MM.1S (cell line): ENCODE measurements around the gene ALG11.

Experiments used
- DNase-seq: peaks from one replicate; pipeline ENCODE4 v3.0.0-alpha.2; 2015
- H2AFZ ChIP-seq: fragments of 300-600 bp; sonication (generic); 2 replicates; pipeline ENCODE4 v1.6.0; 2016; ENCODE audit warnings: antibody characterized with exemption, low read length
- H3F3A ChIP-seq: fragments of 300-600 bp; sonication (generic); 2 replicates; pipeline ENCODE4 v1.6.1; 2016; ENCODE audit warnings: mild to moderate bottlenecking, antibody characterized with exemption, low read length, moderate library complexity, mixed read lengths; ENCODE audit not compliant: insufficient read depth
- H3K27ac ChIP-seq: fragments of 300-600 bp; sonication (generic); 2 replicates; pipeline ENCODE4 v1.5.1; 2016; ENCODE audit warnings: mild to moderate bottlenecking, low read length
- H3K27me3 ChIP-seq: fragments of 300-600 bp; sonication (generic); replicated peaks from 2 replicates; pipeline ENCODE4 v1.6.0; 2016; ENCODE audit warnings: low read length; ENCODE audit not compliant: insufficient read depth
- H3K36me3 ChIP-seq: fragments of 300-600 bp; sonication (generic); replicated peaks from 2 replicates; pipeline ENCODE4 v1.6.1; 2016; ENCODE audit warnings: mild to moderate bottlenecking, low read length, mixed read lengths; ENCODE audit not compliant: insufficient read depth
- H3K4me1 ChIP-seq: fragments of 300-600 bp; sonication (generic); 2 replicates; pipeline ENCODE4 v1.6.1; 2016; ENCODE audit warnings: low read length, mixed read lengths
- H3K4me2 ChIP-seq: fragments of 300-600 bp; sonication (generic); 2 replicates; pipeline ENCODE4 v1.6.0; 2016; ENCODE audit warnings: low read depth, low read length
- H3K4me3 ChIP-seq: fragments of 300-600 bp; sonication (generic); 2 replicates; pipeline ENCODE4 v1.5.1; 2016; ENCODE audit warnings: low read length, mixed read lengths
- H3K79me2 ChIP-seq: fragments of 300-600 bp; sonication (generic); 2 replicates; pipeline ENCODE4 v1.6.1; 2016; ENCODE audit warnings: mixed run types, low read length, mixed read lengths
- H3K9ac ChIP-seq: fragments of 300-600 bp; sonication (generic); 2 replicates; pipeline ENCODE4 v1.6.1; 2016; ENCODE audit warnings: low read length, mixed read lengths
- H3K9me2 ChIP-seq: fragments of 300-600 bp; sonication (generic); replicated peaks from 2 replicates; pipeline ENCODE4 v1.6.1; 2016; ENCODE audit warnings: mild to moderate bottlenecking, low read length, mixed read lengths; ENCODE audit not compliant: insufficient read depth
- H3K9me3 ChIP-seq: fragments of 300-600 bp; sonication (generic); replicated peaks from 2 replicates; pipeline ENCODE4 v1.6.1; 2016; ENCODE audit warnings: mild to moderate bottlenecking, low read length, mixed read lengths; ENCODE audit not compliant: insufficient read depth
- H4K20me1 ChIP-seq: fragments of 300-600 bp; sonication (generic); 2 replicates; pipeline ENCODE4 v1.6.1; 2016; ENCODE audit warnings: mild to moderate bottlenecking, low read length, moderate library complexity, mixed read lengths; ENCODE audit not compliant: insufficient read depth
- CTCF ChIP-seq: fragments of 300-600 bp; sonication (generic); IDR thresholded peaks from 2 replicates; pipeline ENCODE4 v1.5.1; 2016; ENCODE audit warnings: antibody characterized with exemption, low read length, mixed read lengths
- EZH2 ChIP-seq: fragments of 300-600 bp; sonication (generic); optimal IDR thresholded peaks from 2 replicates; pipeline ENCODE3; 2017; ENCODE audit warnings: low read depth, mild to moderate bottlenecking, antibody characterized with exemption, low read length, mixed read lengths
- EZH2phosphoT487 ChIP-seq: fragments of 300-600 bp; sonication (generic); IDR thresholded peaks from 2 replicates; pipeline ENCODE4 v1.6.1; 2018; ENCODE audit warnings: antibody characterized with exemption, low read length

Gene ALG11

GRCh38 chr13:52004511-52005170 is 7.6 kb upstream of the ALG11 start:
- Histone ChIP-seq H3K4me3 (no peak overlapping the region), H3K9me2 (no peaks in the 10 kb centered on the region), H3K27ac (no peak overlapping the region), H3K36me3 (no peaks in the 10 kb centered on the region), H3K79me2 (no peaks in the 10 kb centered on the region), H4K20me1 (no peaks in the 10 kb centered on the region), H2AFZ (no peak overlapping the region), H3K4me2 (no peak overlapping the region), H3K9ac (no peak overlapping the region), H3K9me3 (no peaks in the 10 kb centered on the region), H3K4me1 (no peaks in the 10 kb centered on the region), H3K27me3 (no peaks in the 10 kb centered on the region), H3F3A (no peaks in the 10 kb centered on the region)
- DNase-seq: no peak
- TF ChIP-seq EZH2 (no peak), CTCF (no peak), EZH2phosphoT487 (no peak)

- Histone ChIP-seq H3K27me3 (peaks cover 4% of the 10 kb centered on the region; the same call in 1 of the 2 replicates), H3K27ac (no peak overlapping the region), H3F3A (no peaks in the 10 kb centered on the region), H3K79me2 (no peaks in the 10 kb centered on the region), H3K9me3 (no peaks in the 10 kb centered on the region), H2AFZ (no peak overlapping the region), H3K4me3 (no peak overlapping the region), H3K4me2 (no peak overlapping the region), H3K9me2 (no peaks in the 10 kb centered on the region), H4K20me1 (no peaks in the 10 kb centered on the region), H3K4me1 (no peaks in the 10 kb centered on the region), H3K9ac (no peak overlapping the region), H3K36me3 (no peaks in the 10 kb centered on the region)
- no peak for DNase-seq
- no peak for TF ChIP-seq CTCF
- no peak for TF ChIP-seq EZH2phosphoT487
- no peak for TF ChIP-seq EZH2
Observed at GRCh38 chr13:52005841-52006522, 6.2 kb upstream of the ALG11 start.

- no peak overlapping the region for H2AFZ ChIP-seq
- no peaks in the 10 kb centered on the region for H3F3A ChIP-seq
- no peaks in the 10 kb centered on the region for H3K36me3 ChIP-seq
- no peak overlapping the region for H3K9ac ChIP-seq
- H3K4me1 ChIP-seq: no peaks in the 10 kb centered on the region
- H3K9me2 ChIP-seq: no peaks in the 10 kb centered on the region
- no peak overlapping the region for H3K4me3 ChIP-seq
- H3K4me2 ChIP-seq: no peak overlapping the region
- no peaks in the 10 kb centered on the region for H3K9me3 ChIP-seq
- H3K79me2 ChIP-seq: no peaks in the 10 kb centered on the region
- no peak overlapping the region for H3K27ac ChIP-seq
- peaks cover 4% of the 10 kb centered on the region; the same call in 1 of the 2 replicates for H3K27me3 ChIP-seq
- TF ChIP-seq EZH2 (no peak), CTCF (no peak), EZH2phosphoT487 (no peak)
- H4K20me1 ChIP-seq: no peaks in the 10 kb centered on the region
- no peak for DNase-seq
Observed at GRCh38 chr13:52006523-52007245, 5.5 kb upstream of the ALG11 start.
